Renal cortical epithelial cell (primary cell): ENCODE measurements around the gene DNPH1. TPM values are rescaled to one million over a fixed set of nuclear protein-coding genes. Genes with fewer than 3 reads are reported as not detected.

Experiments
- DNase-seq: peaks from one replicate; pipeline ENCODE4 v3.0.0-alpha.2; 2011; ENCODE audit warnings: low read depth
- total RNA-seq: library from RNA; depleted of rRNA; stranded (reverse); fragments of >200 nt; gene quantifications from 2 replicates; pipeline ENCODE4 v1.2.3, GENCODE V29; 2014

Gene DNPH1
- total RNA-seq, 1 donor from 2014 or later = 37.1 TPM

- DNase-seq = peak; percentile 79
Observed at GRCh38 chr6:43246301-43247113, 17.2 kb upstream of the DNPH1 start.

GRCh38 chr6:43243664-43244321 is 14.5 kb upstream of the DNPH1 start:
- no peak for DNase-seq

- no peak for DNase-seq
Observed at GRCh38 chr6:43242908-43243663, 13.8 kb upstream of the DNPH1 start, which contains the start of gene TTBK1. TSS of gene TTBK1 (plus strand) at chr6:43243481. CDS start at chr6:43246661, 3,180 bp downstream.

GRCh38 chr6:43241446-43241845 is 12.2 kb upstream of the DNPH1 start:
- DNase-seq = no peak

- DNase-seq = no peak
Observed at GRCh38 chr6:43240950-43241349, 11.7 kb upstream of the DNPH1 start.

- no peak for DNase-seq
Observed at GRCh38 chr6:43239054-43239453, 9.8 kb upstream of the DNPH1 start.

- no peak for DNase-seq
Observed at GRCh38 chr6:43235841-43236240, 6.6 kb upstream of the DNPH1 start.

GRCh38 chr6:43231735-43232450 is 2.6 kb upstream of the DNPH1 start:
- no peak for DNase-seq

- DNase-seq = no peak
Observed at GRCh38 chr6:43231053-43231452, 1.8 kb upstream of the DNPH1 start.

- no peak for DNase-seq
Observed at GRCh38 chr6:43229803-43230620, 731 bp upstream of the DNPH1 start.

- no peak for DNase-seq
Observed at GRCh38 chr6:43226192-43226851, 3.0 kb downstream of the DNPH1 start.

- DNase-seq = no peak
Observed at GRCh38 chr6:43223175-43223574, 6.1 kb downstream of the DNPH1 start.

- no peak for DNase-seq
Observed at GRCh38 chr6:43222418-43223059, 6.7 kb downstream of the DNPH1 start.

- peak; percentile 10 for DNase-seq
Observed at GRCh38 chr6:43221046-43221972, 8.0 kb downstream of the DNPH1 start.

GRCh38 chr6:43220439-43220951 is 8.8 kb downstream of the DNPH1 start:
- no peak for DNase-seq

- DNase-seq = no peak
Observed at GRCh38 chr6:43219814-43220213, 9.5 kb downstream of the DNPH1 start.

- DNase-seq = no peak
Observed at GRCh38 chr6:43219119-43219518, 10.2 kb downstream of the DNPH1 start.

- no peak for DNase-seq
Observed at GRCh38 chr6:43217351-43217750, 11.9 kb downstream of the DNPH1 start.

GRCh38 chr6:43216200-43216599 is 13.1 kb downstream of the DNPH1 start:
- no peak for DNase-seq
